Vagina (tissue), 2 donors: ENCODE results near the gene SYNJ1. TPM values are rescaled to one million over a fixed set of nuclear protein-coding genes. Genes with fewer than 3 reads are reported as not detected.

Experiments used
- DNase-seq, 2 donors: peaks; one replicate each; pipeline ENCODE4 v3.0.0-alpha.2; 2017; ENCODE audit errors: extremely low spot score in 2 of 2
- H3K27ac ChIP-seq: fragments of 200-600 bp; sonication (generic); one replicate; pipeline ENCODE4 v1.5.1; 2019
- H3K27me3 ChIP-seq: fragments of 200-600 bp; sonication (generic); one replicate; pipeline ENCODE4 v1.5.1; 2019
- H3K36me3 ChIP-seq, 2 donors: fragments of 200-600 bp; sonication (generic); one replicate each; pipeline ENCODE4 v1.5.1; 2017 to 2019
- H3K4me1 ChIP-seq: fragments of 200-600 bp; sonication (generic); one replicate; pipeline ENCODE4 v1.5.1; 2019
- H3K4me3 ChIP-seq, 2 donors: fragments of 200-600 bp; sonication (generic); 1 replicate in 1 of 2; 2 replicates in 1 of 2; pipeline ENCODE4 v1.5.1; 2016 to 2019
- H3K9me3 ChIP-seq: fragments of 200-600 bp; sonication (generic); one replicate; pipeline ENCODE4 v1.5.1; 2019
- POLR2A ChIP-seq, 2 donors: fragments of 450-650 bp; IDR thresholded peaks; one replicate each; pipeline ENCODE4 v1.6.1; 2017; ENCODE audit warnings: antibody characterized with exemption in 2 of 2, mild to moderate bottlenecking in 2 of 2, moderate library complexity in 2 of 2
- POLR2AphosphoS5 ChIP-seq, 2 donors: sonication (generic); formaldehyde crosslinking; IDR thresholded peaks; one replicate each; pipeline ENCODE4 v1.9.0; 2017; ENCODE audit warnings: antibody characterized with exemption in 2 of 2, mild to moderate bottlenecking in 2 of 2, low read depth in 1 of 2; ENCODE audit not compliant: insufficient read depth in 1 of 2
- intact Hi-C: fragments of 100-400 bp; cut with DNase I; formaldehyde crosslinking; loops from one replicate; pipeline ENCODE4 v1.15.1; 2023
- total RNA-seq: library from RNA; depleted of rRNA; stranded (reverse); fragments of >200 nt; gene quantifications from one replicate; pipeline ENCODE4 v1.2.3, GENCODE V29; 2016
- TF ChIP-seq, protein P1 (sequence below), 3 experiments: fragments of 450-650 bp in 2 of 3; fragments of 200-600 bp in 1 of 3; sonication (generic) in 1 of 3; IDR thresholded peaks; one replicate each; pipeline ENCODE4 v1.5.1; 2017 to 2019; ENCODE audit warnings: antibody characterized with exemption in 3 of 3, mild to moderate bottlenecking in 2 of 3, moderate library complexity in 2 of 3

SYNJ1 gene
- total RNA-seq, 1 donor from 2014 or later = 22.8 TPM

DNA sequence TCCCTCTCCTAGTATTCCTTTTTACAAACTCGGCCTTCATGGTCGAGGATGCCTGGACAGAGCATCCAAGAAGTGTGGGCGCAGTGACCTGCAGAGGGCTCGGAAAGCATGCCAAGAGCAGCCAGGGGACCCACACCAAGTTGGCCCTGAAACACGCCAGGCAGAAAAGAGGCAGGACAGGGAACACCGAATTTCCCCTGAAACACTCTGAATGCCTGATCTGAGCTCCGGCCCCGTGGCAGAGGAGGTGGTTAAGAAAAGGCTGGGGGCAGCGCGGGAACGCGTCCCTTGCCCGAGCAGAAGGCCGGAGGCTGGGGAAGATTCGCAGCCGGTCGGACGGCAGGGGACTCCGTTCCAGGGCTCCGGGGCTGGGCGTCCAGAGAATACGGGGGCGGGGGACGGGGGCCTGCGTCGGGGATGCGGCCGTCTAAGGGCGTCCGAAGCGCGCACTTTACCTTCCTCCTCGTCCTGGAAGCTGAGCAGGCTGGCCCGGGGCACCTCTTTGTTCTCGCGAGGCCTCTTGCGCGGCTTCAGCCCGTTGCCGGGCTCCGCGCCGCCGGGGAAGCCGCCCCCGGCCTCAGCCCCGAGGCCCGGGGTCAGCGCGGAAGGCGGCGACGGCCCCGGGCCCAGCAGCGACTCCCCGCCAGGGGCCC is 43.2 kb upstream of the SYNJ1 start:
- intact Hi-C loops = no loop called here
- peak overlapping the region; percentile 86 for H3K27ac ChIP-seq
- no peaks in the 10 kb centered on the region for H3K9me3 ChIP-seq
- DNase-seq = no peak
- no peaks in the 10 kb centered on the region for H3K27me3 ChIP-seq
- H3K4me3 ChIP-seq = peak overlapping the region; percentile 74 to 77
- H3K36me3 ChIP-seq = peaks cover 0 to 4% of the 10 kb centered on the region in 2 donors
- TF ChIP-seq POLR2AphosphoS5 (IDR thresholded peaks at IDR 0.05; ENCODE audit: insufficient read depth in 1 of 2, low read depth in 1 of 2) = no peak
- TF ChIP-seq POLR2A (IDR thresholded peaks at IDR 0.05) = no peak
- TF ChIP-seq, protein P1, sequence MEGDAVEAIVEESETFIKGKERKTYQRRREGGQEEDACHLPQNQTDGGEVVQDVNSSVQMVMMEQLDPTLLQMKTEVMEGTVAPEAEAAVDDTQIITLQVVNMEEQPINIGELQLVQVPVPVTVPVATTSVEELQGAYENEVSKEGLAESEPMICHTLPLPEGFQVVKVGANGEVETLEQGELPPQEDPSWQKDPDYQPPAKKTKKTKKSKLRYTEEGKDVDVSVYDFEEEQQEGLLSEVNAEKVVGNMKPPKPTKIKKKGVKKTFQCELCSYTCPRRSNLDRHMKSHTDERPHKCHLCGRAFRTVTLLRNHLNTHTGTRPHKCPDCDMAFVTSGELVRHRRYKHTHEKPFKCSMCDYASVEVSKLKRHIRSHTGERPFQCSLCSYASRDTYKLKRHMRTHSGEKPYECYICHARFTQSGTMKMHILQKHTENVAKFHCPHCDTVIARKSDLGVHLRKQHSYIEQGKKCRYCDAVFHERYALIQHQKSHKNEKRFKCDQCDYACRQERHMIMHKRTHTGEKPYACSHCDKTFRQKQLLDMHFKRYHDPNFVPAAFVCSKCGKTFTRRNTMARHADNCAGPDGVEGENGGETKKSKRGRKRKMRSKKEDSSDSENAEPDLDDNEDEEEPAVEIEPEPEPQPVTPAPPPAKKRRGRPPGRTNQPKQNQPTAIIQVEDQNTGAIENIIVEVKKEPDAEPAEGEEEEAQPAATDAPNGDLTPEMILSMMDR (IDR thresholded peaks at IDR 0.05) = no peak
- peaks cover 47% of the 10 kb centered on the region for H3K4me1 ChIP-seq

DNA sequence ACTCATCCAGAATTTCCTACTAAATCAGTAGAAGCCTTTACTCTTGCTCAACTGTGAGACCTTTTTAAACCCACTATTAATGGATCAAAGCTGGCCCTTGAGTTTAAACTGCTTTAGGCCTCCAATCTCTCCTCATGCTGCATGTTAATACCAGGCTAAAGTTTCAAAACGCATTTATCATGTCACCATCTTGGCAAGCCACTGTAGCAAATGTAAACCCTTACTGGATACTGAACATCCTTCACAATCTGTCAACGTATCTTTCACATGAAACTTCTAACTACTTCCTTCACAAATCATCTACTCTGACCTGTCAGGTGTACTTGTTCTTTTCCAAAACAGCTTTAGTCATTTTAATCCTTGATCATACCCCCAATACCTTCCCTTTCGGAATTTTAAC is 40.7 kb upstream of the SYNJ1 start:
- H3K36me3 ChIP-seq = peaks cover 0 to 11% of the 10 kb centered on the region in 2 donors
- peaks cover 47% of the 10 kb centered on the region for H3K4me1 ChIP-seq
- intact Hi-C loops = no loop called here
- TF ChIP-seq POLR2AphosphoS5 (IDR thresholded peaks at IDR 0.05; ENCODE audit: insufficient read depth in 1 of 2, low read depth in 1 of 2) (no peak), POLR2A (IDR thresholded peaks at IDR 0.05) (no peak)
- TF ChIP-seq, protein P1 (IDR thresholded peaks at IDR 0.05) = no peak
- H3K4me3 ChIP-seq = no peak overlapping the region
- H3K27ac ChIP-seq = no peak overlapping the region
- no peak for DNase-seq
- H3K9me3 ChIP-seq = no peaks in the 10 kb centered on the region
- no peaks in the 10 kb centered on the region for H3K27me3 ChIP-seq

DNA sequence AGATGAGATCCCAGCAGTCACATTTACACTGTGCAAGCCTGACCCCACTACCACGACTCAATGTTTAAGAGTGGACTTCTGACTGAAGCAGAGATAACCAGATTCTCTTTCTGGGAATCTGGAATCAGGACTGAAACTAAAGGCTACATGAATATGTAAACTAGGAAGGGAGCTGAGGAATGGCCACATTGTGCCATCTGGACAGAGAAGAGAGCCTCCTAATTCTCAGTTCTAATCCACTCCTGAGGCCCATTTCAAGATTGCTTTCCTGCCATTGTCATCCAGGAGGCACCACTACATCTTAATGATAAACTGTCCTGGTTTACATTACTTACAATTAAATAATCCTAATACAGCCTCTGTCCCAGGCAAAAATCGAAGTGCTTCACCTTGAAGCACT is 37.2 kb upstream of the SYNJ1 start:
- Histone ChIP-seq H3K4me1 (peaks cover 33% of the 10 kb centered on the region), H3K9me3 (no peaks in the 10 kb centered on the region), H3K27ac (no peak overlapping the region), H3K27me3 (no peaks in the 10 kb centered on the region), H3K4me3 (no peak overlapping the region), H3K36me3 (peaks cover 0 to 43% of the 10 kb centered on the region in 2 donors)
- no peak for DNase-seq
- intact Hi-C loops = no loop called here
- TF ChIP-seq POLR2AphosphoS5 (IDR thresholded peaks at IDR 0.05; ENCODE audit: insufficient read depth in 1 of 2, low read depth in 1 of 2) = no peak
- TF ChIP-seq POLR2A (IDR thresholded peaks at IDR 0.05) = no peak
- TF ChIP-seq, protein P1 (IDR thresholded peaks at IDR 0.05) = no peak

DNA sequence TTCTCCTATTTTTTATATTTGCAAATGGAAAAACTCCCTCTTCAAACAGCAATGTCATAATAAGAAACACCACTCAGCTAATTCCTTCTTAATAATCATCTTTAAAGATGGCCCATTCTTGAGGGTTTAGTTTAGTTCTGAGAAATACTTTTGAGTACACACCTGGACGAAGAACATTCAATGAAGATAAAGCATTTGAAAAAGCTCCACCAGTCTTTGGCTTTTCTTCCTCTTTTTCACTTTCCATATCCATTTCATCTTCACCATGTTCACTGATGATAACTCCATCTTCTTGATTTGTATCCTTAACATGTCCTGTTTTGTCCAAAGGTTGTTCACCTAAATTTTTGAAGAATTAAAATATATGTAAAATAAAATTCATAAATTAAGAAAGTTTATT is 36.4 kb upstream of the SYNJ1 start:
- no peaks in the 10 kb centered on the region for H3K9me3 ChIP-seq
- no peak for TF ChIP-seq POLR2A (IDR thresholded peaks at IDR 0.05)
- no peak for TF ChIP-seq POLR2AphosphoS5 (IDR thresholded peaks at IDR 0.05; ENCODE audit: insufficient read depth in 1 of 2, low read depth in 1 of 2)
- TF ChIP-seq, protein P1 (IDR thresholded peaks at IDR 0.05) = no peak
- intact Hi-C loops = no loop called here
- H3K27me3 ChIP-seq = no peaks in the 10 kb centered on the region
- peaks cover 25% of the 10 kb centered on the region for H3K4me1 ChIP-seq
- H3K27ac ChIP-seq = no peak overlapping the region
- peaks cover 0 to 52% of the 10 kb centered on the region in 2 donors for H3K36me3 ChIP-seq
- DNase-seq = no peak
- no peak overlapping the region for H3K4me3 ChIP-seq

DNA sequence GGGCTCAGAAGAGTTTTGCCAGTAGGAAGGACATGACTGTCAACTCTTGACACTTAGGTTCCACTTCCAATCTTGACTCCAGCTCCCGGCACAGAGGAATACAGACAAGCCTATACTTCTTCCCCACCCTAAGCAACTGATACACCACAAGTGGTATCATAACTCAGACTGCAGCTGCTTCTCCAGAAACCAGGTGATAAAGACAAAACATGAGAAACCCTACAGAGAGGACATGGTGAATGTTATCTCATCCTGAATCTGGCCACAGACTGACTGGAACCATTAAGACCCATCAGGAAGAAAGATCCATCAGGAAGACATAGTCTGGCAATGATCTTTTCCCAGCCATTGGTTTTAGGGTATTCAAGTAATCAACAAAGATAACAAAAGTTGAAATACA is 30.0 kb upstream of the SYNJ1 start:
- H3K4me1 ChIP-seq = no peaks in the 10 kb centered on the region

More for the DNA sequence above, 30.0 kb upstream of the SYNJ1 start:
- intact Hi-C loops = no loop called here
- DNase-seq = no peak
- no peak for TF ChIP-seq POLR2A (IDR thresholded peaks at IDR 0.05)
- TF ChIP-seq, protein P1 (IDR thresholded peaks at IDR 0.05) = no peak
- Histone ChIP-seq H3K27ac (no peak overlapping the region), H3K27me3 (no peaks in the 10 kb centered on the region), H3K36me3 (peaks cover 0 to 69% of the 10 kb centered on the region in 2 donors), H3K9me3 (no peaks in the 10 kb centered on the region), H3K4me3 (no peak overlapping the region)
